ENCODE measurements around the gene TECPR2. TPM values are rescaled to one million over a fixed set of nuclear protein-coding genes. Genes with fewer than 3 reads are reported as not detected.
"Not testable (repeated sequence)": the region's sequence is repeated elsewhere in the genome, so short reads cannot be mapped to it uniquely, and the experiment has no call there.

The TECPR2 gene
- total and polyA plus RNA-seq, 12 donors: 5.1 to 74.3 (median 12.9) TPM

DNA sequence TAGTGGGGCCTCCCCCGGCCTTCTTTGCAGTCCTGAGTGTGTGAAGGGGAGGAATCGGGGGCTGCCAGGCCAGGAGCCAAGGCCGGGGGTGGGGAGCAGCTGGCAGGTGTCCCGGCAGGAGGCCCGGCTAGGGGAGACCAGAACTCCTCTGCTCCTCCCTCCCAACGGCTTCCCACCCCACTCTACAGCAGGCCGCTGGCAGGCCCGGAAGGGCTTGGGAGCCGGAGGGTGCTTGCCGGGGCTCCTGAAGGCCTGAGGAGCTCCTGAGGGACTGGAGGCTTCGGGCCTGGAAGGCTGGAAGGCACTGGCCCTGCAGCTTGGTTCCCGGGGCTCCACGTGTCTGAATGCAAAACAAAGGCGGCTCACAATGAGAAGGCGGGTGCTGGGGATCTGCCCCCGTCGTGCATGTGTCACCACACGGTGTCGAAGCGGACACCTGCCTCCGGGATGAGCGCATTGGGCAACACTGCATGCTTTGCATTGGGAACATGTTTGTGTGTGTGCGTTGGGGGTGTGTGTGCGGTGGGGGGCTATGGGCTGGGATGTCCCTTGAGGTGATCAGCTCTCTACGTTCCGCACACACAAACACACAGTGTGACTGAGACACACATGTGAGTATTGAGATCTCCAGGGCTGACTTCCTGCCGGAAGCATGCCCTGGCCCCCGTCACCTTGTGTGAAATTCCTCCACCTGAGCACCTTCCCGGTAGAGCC lies 177.7 kb downstream of the TECPR2 start:
- no peak for TF ChIP-seq CTCF (IDR thresholded peaks at IDR 0.05)
- 62 to 86% (median 72%) methylated on average over 3 to 29 of the region's 29 CpGs for whole genome bisulfite sequencing, 4 donors

GRCh38 chr14:102541029-102541491 lies 178.3 kb downstream of the TECPR2 start:
- H3K9me3 ChIP-seq (replicated peaks in 1 of 3); DNase-seq; H3K4me3 ChIP-seq; intact Hi-C loops (cut with DNase I); H3K27ac ChIP-seq; H3K4me1 ChIP-seq (replicated peaks in 1 of 2); H3K36me3 ChIP-seq (replicated peaks in 1 of 2): not testable (repeated sequence)
- WGBS, 4 donors: 90 to 100% (median 95%) methylated on average over 6 to 14 of the region's 14 CpGs
- H3K27me3 ChIP-seq: peaks cover 20% of the 10 kb centered on the region

More for the DNA sequence above, 177.7 kb downstream of the TECPR2 start:
- no peaks in the 10 kb centered on the region for H3K36me3 ChIP-seq (replicated peaks in 1 of 2)
- no peak for DNase-seq
- intact Hi-C loops (cut with DNase I): no loop called here
- H3K4me1 ChIP-seq (replicated peaks in 1 of 2): no peaks in the 10 kb centered on the region
- H3K27me3 ChIP-seq: peaks cover 16% of the 10 kb centered on the region
- H3K4me3 ChIP-seq: no peak overlapping the region
- H3K27ac ChIP-seq: no peak overlapping the region
- no peaks in the 10 kb centered on the region for H3K9me3 ChIP-seq (replicated peaks in 1 of 3)

DNA sequence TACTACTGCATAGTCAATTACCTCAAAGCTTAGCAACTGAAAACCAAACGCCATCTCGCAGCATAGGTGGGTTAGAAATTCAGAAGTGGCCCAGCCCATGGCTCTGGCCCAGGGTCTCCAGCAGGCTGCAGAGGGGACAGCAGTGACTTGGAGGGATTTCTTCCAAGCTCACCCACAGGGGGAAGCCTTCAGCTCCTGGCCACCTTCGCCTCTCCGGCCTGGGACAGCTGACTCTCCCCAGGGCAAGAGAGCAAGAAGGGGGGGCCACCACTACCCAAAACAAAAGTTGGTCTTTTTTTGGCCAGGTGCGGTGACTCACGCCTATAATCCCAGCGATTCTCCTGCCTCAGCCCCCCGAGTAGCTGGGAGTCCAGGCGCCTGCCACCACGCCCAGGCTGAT lies 179.0 kb downstream of the TECPR2 start:
- no peak overlapping the region for H3K4me3 ChIP-seq
- no peaks in the 10 kb centered on the region for H3K9me3 ChIP-seq (replicated peaks in 1 of 3)
- intact Hi-C loops (cut with DNase I): no loop called here
- no peak for DNase-seq
- H3K27me3 ChIP-seq: peaks cover 20% of the 10 kb centered on the region
- no peak overlapping the region for H3K27ac ChIP-seq
- H3K4me1 ChIP-seq (replicated peaks in 1 of 2): no peaks in the 10 kb centered on the region
- no peak for TF ChIP-seq POLR2A (IDR thresholded peaks at IDR 0.05)
- TF ChIP-seq CTCF (IDR thresholded peaks at IDR 0.05): no peak
- WGBS, 4 donors: 80 to 87% (median 86%) methylated on average over 10 of the region's 10 CpGs
- H3K36me3 ChIP-seq (replicated peaks in 1 of 2): no peaks in the 10 kb centered on the region

- Histone ChIP-seq H3K27me3 (peaks cover 20% of the 10 kb centered on the region), H3K36me3 (replicated peaks in 1 of 2) (no peaks in the 10 kb centered on the region), H3K27ac (no peak overlapping the region), H3K4me1 (replicated peaks in 1 of 2) (no peaks in the 10 kb centered on the region), H3K9me3 (replicated peaks in 1 of 3) (no peaks in the 10 kb centered on the region), H3K4me3 (no peak overlapping the region)
- intact Hi-C loops (cut with DNase I): no loop called here
- no peak for TF ChIP-seq CTCF (IDR thresholded peaks at IDR 0.05)
- no peak for TF ChIP-seq POLR2A (IDR thresholded peaks at IDR 0.05)
- 28 to 69% (median 32%) methylated on average over 11 to 43 of the region's 43 CpGs for WGBS, 4 donors
- DNase-seq: no peak
Measured at GRCh38 chr14:102544046-102544746, 181.5 kb downstream of the TECPR2 start.

All from adrenal gland (tissue), 12 donors.